Hepatocyte (in vitro differentiated cells): ENCODE results near the gene ZBED1. TPM values are rescaled to one million over a fixed set of nuclear protein-coding genes. Genes with fewer than 3 reads are reported as not detected.
"Not testable (repeated sequence)": the region's sequence is repeated elsewhere in the genome, so short reads cannot be mapped to it uniquely, and the experiment has no call there.

Experiments
- DNase-seq: peaks from one replicate; pipeline ENCODE4 v3.0.0-alpha.2; 2016; ENCODE audit warnings: low spot score
- H2AFZ ChIP-seq: fragments of 200-600 bp; sonication (generic); 2 replicates; pipeline ENCODE4 v1.6.0; 2016; ENCODE audit warnings: antibody characterized with exemption, mild to moderate bottlenecking
- H3K27ac ChIP-seq: fragments of 200-600 bp; sonication (generic); 2 replicates; pipeline ENCODE4 v1.5.1; 2016; ENCODE audit warnings: mild to moderate bottlenecking
- H3K27me3 ChIP-seq: fragments of 200-600 bp; sonication (generic); 2 replicates; pipeline ENCODE4 v1.6.1; 2016
- H3K36me3 ChIP-seq: fragments of 200-600 bp; sonication (generic); replicated peaks from 2 replicates; pipeline ENCODE4 v1.5.1; 2016; ENCODE audit warnings: low read depth; ENCODE audit not compliant: insufficient read depth
- H3K4me1 ChIP-seq: fragments of 200-600 bp; sonication (generic); 2 replicates; pipeline ENCODE4 v1.5.1; 2016; ENCODE audit warnings: mild to moderate bottlenecking, moderate library complexity; ENCODE audit not compliant: insufficient read depth
- H3K4me2 ChIP-seq: fragments of 200-600 bp; sonication (generic); 2 replicates; pipeline ENCODE4 v1.6.0; 2016
- H3K4me3 ChIP-seq: fragments of 200-600 bp; sonication (generic); 2 replicates; pipeline ENCODE4 v1.5.1; 2016; ENCODE audit warnings: mild to moderate bottlenecking
- H3K79me2 ChIP-seq: fragments of 200-600 bp; sonication (generic); 2 replicates; pipeline ENCODE4 v1.6.0; 2017; ENCODE audit warnings: mild to moderate bottlenecking
- H3K9me2 ChIP-seq: fragments of 200-600 bp; sonication (generic); replicated peaks from 2 replicates; pipeline ENCODE4 v1.6.0; 2017; ENCODE audit warnings: mild to moderate bottlenecking; ENCODE audit not compliant: insufficient read depth
- H3K9me3 ChIP-seq: fragments of 200-600 bp; sonication (generic); 2 replicates; pipeline ENCODE4 v1.5.1; 2016; ENCODE audit warnings: low read depth, mild to moderate bottlenecking
- H4K20me1 ChIP-seq: fragments of 200-600 bp; sonication (generic); 2 replicates; pipeline ENCODE4 v1.6.0; 2016; ENCODE audit warnings: mild to moderate bottlenecking; ENCODE audit not compliant: insufficient read depth, poor library complexity, severe bottlenecking
- CTCF ChIP-seq: fragments of 200-600 bp; sonication (generic); IDR thresholded peaks from 2 replicates; pipeline ENCODE4 v1.5.1; 2016; ENCODE audit warnings: antibody characterized with exemption, mild to moderate bottlenecking; ENCODE audit not compliant: poor library complexity
- EZH2 ChIP-seq: fragments of 200-600 bp; sonication (generic); IDR thresholded peaks from 2 replicates; pipeline ENCODE4 v1.6.1; 2016; ENCODE audit warnings: antibody characterized with exemption, mild to moderate bottlenecking, borderline replicate concordance
- EZH2phosphoT487 ChIP-seq: fragments of 200-600 bp; sonication (generic); IDR thresholded peaks from one replicate; pipeline ENCODE4 v1.6.1; 2018; ENCODE audit warnings: antibody characterized with exemption, mild to moderate bottlenecking, low read depth, moderate library complexity; ENCODE audit not compliant: unreplicated experiment, severe bottlenecking
- WGBS: methylation state at CpG from one replicate; pipeline ENCODE4 v1.1.6; 2016; ENCODE audit warnings: low lambda C conversion rate; ENCODE audit errors: missing lambda C conversion rate; 5-methylcytosine and 5-hydroxymethylcytosine counted together
- polyA plus RNA-seq: library from polyadenylated mRNA; unstranded; fragments of >200 nt; fragmentation: Nextera tagmentation; extraction: Ambion mirVana; gene quantifications from 2 replicates; pipeline ENCODE4 v1.2.1, GENCODE V29; 2016
- total RNA-seq: library from RNA; depleted of rRNA; stranded (reverse); fragments of >200 nt; gene quantifications from 2 replicates; pipeline ENCODE4 v1.2.3, GENCODE V29; 2014

ZBED1 gene
- total and polyA plus RNA-seq, 2 experiments from 2014 or later: 26.4 to 41.4 TPM

- H3K4me1 ChIP-seq: no peaks in the 10 kb centered on the region
- no peak overlapping the region for H3K4me3 ChIP-seq
- WGBS: 87% methylated on average over 5 of the region's 5 CpGs
- H3K9me3 ChIP-seq: no peaks in the 10 kb centered on the region
- H2AFZ ChIP-seq: no peak overlapping the region
- H4K20me1 ChIP-seq: no peaks in the 10 kb centered on the region
- H3K79me2 ChIP-seq: peaks cover 66% of the 10 kb centered on the region
- no peak overlapping the region for H3K27ac ChIP-seq
- H3K36me3 ChIP-seq: no peaks in the 10 kb centered on the region
- no peaks in the 10 kb centered on the region for H3K9me2 ChIP-seq
- no peaks in the 10 kb centered on the region for H3K27me3 ChIP-seq
- H3K4me2 ChIP-seq: no peak overlapping the region
- DNase-seq: no peak
- no peak for TF ChIP-seq EZH2
Measured at GRCh38 chrX:2462074-2462473, 38.7 kb downstream of the ZBED1 start.

GRCh38 chrX:2461711-2462016 is 39.1 kb downstream of the ZBED1 start:
- Histone ChIP-seq H3K27ac (no peak overlapping the region), H3K9me3 (no peaks in the 10 kb centered on the region), H4K20me1 (no peaks in the 10 kb centered on the region), H3K4me2 (no peak overlapping the region), H3K9me2 (no peaks in the 10 kb centered on the region), H3K27me3 (no peaks in the 10 kb centered on the region), H3K4me3 (no peak overlapping the region), H2AFZ (no peak overlapping the region), H3K79me2 (peaks cover 70% of the 10 kb centered on the region), H3K4me1 (no peaks in the 10 kb centered on the region), H3K36me3 (no peaks in the 10 kb centered on the region)
- WGBS: 98% methylated on average over 8 of the region's 8 CpGs
- no peak for TF ChIP-seq EZH2phosphoT487
- no peak for TF ChIP-seq CTCF
- TF ChIP-seq EZH2: no peak
- DNase-seq: no peak

GRCh38 chrX:2460821-2461710 is 39.7 kb downstream of the ZBED1 start:
- H3K79me2 ChIP-seq: peaks cover 65% of the 10 kb centered on the region
- H3K9me2 ChIP-seq, H3K27ac ChIP-seq, DNase-seq, H3K4me2 ChIP-seq, H3K9me3 ChIP-seq, H2AFZ ChIP-seq, H3K36me3 ChIP-seq, H4K20me1 ChIP-seq, H3K4me3 ChIP-seq, H3K4me1 ChIP-seq, H3K27me3 ChIP-seq: not testable (repeated sequence)
- WGBS: 77% methylated on average over 17 of the region's 17 CpGs

- not testable (repeated sequence) for H2AFZ ChIP-seq, DNase-seq, H3K27ac ChIP-seq, H3K9me2 ChIP-seq, H3K4me2 ChIP-seq, H3K4me3 ChIP-seq, H4K20me1 ChIP-seq, H3K9me3 ChIP-seq, H3K27me3 ChIP-seq, H3K36me3 ChIP-seq, H3K4me1 ChIP-seq
- 89% methylated on average over 10 of the region's 10 CpGs for WGBS
- peaks cover 54% of the 10 kb centered on the region for H3K79me2 ChIP-seq
Measured at GRCh38 chrX:2460048-2460447, 40.7 kb downstream of the ZBED1 start.

- WGBS: 93% methylated on average over 6 of the region's 6 CpGs
- no peak for TF ChIP-seq EZH2phosphoT487
- TF ChIP-seq CTCF: no peak
- no peak for TF ChIP-seq EZH2
- no peak for DNase-seq
- H3K79me2 ChIP-seq: peaks cover 53% of the 10 kb centered on the region
- no peaks in the 10 kb centered on the region for H4K20me1 ChIP-seq
- no peak overlapping the region for H2AFZ ChIP-seq
- no peak overlapping the region for H3K27ac ChIP-seq
- H3K4me3 ChIP-seq: no peak overlapping the region
- no peak overlapping the region for H3K4me2 ChIP-seq
- no peaks in the 10 kb centered on the region for H3K36me3 ChIP-seq
- H3K27me3 ChIP-seq: no peaks in the 10 kb centered on the region
- H3K9me2 ChIP-seq: no peaks in the 10 kb centered on the region
- no peaks in the 10 kb centered on the region for H3K4me1 ChIP-seq
- no peaks in the 10 kb centered on the region for H3K9me3 ChIP-seq
Measured at GRCh38 chrX:2458309-2458708, 42.5 kb downstream of the ZBED1 start.
